Fibroblast of skin of right biceps (primary cell): Measurements from ENCODE around the gene POLR1G.
"Not testable (repeated sequence)": the region's sequence is repeated elsewhere in the genome, so short reads cannot be mapped to it uniquely, and the experiment has no call there.

Source experiments
- DNase-seq: peaks from one replicate; pipeline ENCODE4 v3.0.0-alpha.2; 2013

Gene POLR1G

GRCh38 chr19:45401815-45402214 lies 4.6 kb upstream of the POLR1G start:
- DNase-seq, result no peak

GRCh38 chr19:45402298-45403061 lies 4.0 kb upstream of the POLR1G start:
- peak; percentile 75 for DNase-seq

- DNase-seq, result peak; percentile 22
Measured at GRCh38 chr19:45403272-45403671, 3.2 kb upstream of the POLR1G start.

GRCh38 chr19:45403781-45404556 lies 2.5 kb upstream of the POLR1G start:
- DNase-seq, result peak; percentile 57

GRCh38 chr19:45404557-45405434 lies 1.6 kb upstream of the POLR1G start, which contains the start of gene PPP1R13L:
Gene PPP1R13L (minus strand): TSS chr19:45405069. CDS start chr19:45398318, 6,751 bp downstream.
- peak; percentile 88 for DNase-seq

- peak; percentile 95 for DNase-seq
Measured at GRCh38 chr19:45405435-45406225, 814 bp upstream of the POLR1G start.

GRCh38 chr19:45407091-45407375 lies 589 bp downstream of the POLR1G start:
- no peak for DNase-seq

- DNase-seq, result not testable (repeated sequence)
Measured at GRCh38 chr19:45407585-45407984, 1.1 kb downstream of the POLR1G start.

- no peak for DNase-seq
Measured at GRCh38 chr19:45408121-45408520, 1.7 kb downstream of the POLR1G start.

- DNase-seq, result no peak
Measured at GRCh38 chr19:45408830-45409556, 2.5 kb downstream of the POLR1G start.

GRCh38 chr19:45409557-45409920 lies 3.1 kb downstream of the POLR1G start:
- DNase-seq, result no peak

- not testable (repeated sequence) for DNase-seq
Measured at GRCh38 chr19:45410330-45410729, 3.9 kb downstream of the POLR1G start.

GRCh38 chr19:45413497-45413896 lies 7.1 kb downstream of the POLR1G start:
- no peak for DNase-seq

GRCh38 chr19:45414468-45414867 lies 8.0 kb downstream of the POLR1G start:
- DNase-seq, result no peak

- DNase-seq, result no peak
Measured at GRCh38 chr19:45417151-45417550, 10.7 kb downstream of the POLR1G start.

GRCh38 chr19:45418802-45419201 lies 12.4 kb downstream of the POLR1G start:
- no peak for DNase-seq

- no peak for DNase-seq
Measured at GRCh38 chr19:45419396-45419795, 13.0 kb downstream of the POLR1G start.

GRCh38 chr19:45419895-45420294 lies 13.5 kb downstream of the POLR1G start:
- DNase-seq, result no peak

- DNase-seq, result no peak
Measured at GRCh38 chr19:45420356-45420755, 13.9 kb downstream of the POLR1G start.

- DNase-seq, result no peak
Measured at GRCh38 chr19:45420871-45421270, 14.4 kb downstream of the POLR1G start.

- no peak for DNase-seq
Measured at GRCh38 chr19:45421947-45422498, 15.6 kb downstream of the POLR1G start.
